GM23338 (cell line): Measurements from ENCODE around the gene IL1RL1.

ENCODE experiments used
- CREB1 ChIP-seq: fragments of 250-450 bp; sonication (Bioruptor Pico); IDR thresholded peaks from 2 replicates; pipeline ENCODE4 v1.5.0; 2020; ENCODE audit warnings: low read depth, mild to moderate bottlenecking, moderate library complexity
- CTCF ChIP-seq, 2 experiments: fragments of 200-600 bp in 1 of 2; sonication (generic) in 1 of 2; conservative IDR thresholded peaks; 2 replicates each; pipeline versions ENCODE4 v1.5.1 to v1.6.1; 2016 to 2017; ENCODE audit warnings: antibody characterized with exemption in 2 of 2, low read depth in 2 of 2, mild to moderate bottlenecking in 2 of 2, moderate library complexity in 1 of 2
- ETS1 ChIP-seq: IDR thresholded peaks from 2 replicates; pipeline ENCODE4 v1.6.1; 2016; ENCODE audit warnings: antibody characterized with exemption
- EZH2 ChIP-seq: fragments of 200-600 bp; sonication (generic); IDR thresholded peaks from one replicate; pipeline ENCODE4 v1.8.0; 2017; ENCODE audit warnings: antibody characterized with exemption, mild to moderate bottlenecking, low read depth; ENCODE audit not compliant: unreplicated experiment
- EZH2phosphoT487 ChIP-seq: fragments of 200-600 bp; sonication (generic); IDR thresholded peaks from one replicate; pipeline ENCODE4 v1.8.1; 2018; ENCODE audit warnings: antibody characterized with exemption; ENCODE audit not compliant: unreplicated experiment
- JUNB ChIP-seq: IDR thresholded peaks from one replicate; pipeline ENCODE4 v1.6.1; 2016; ENCODE audit warnings: antibody characterized with exemption; ENCODE audit not compliant: unreplicated experiment
- NANOG ChIP-seq: IDR thresholded peaks from 2 replicates; pipeline ENCODE4 v1.6.1; 2016; ENCODE audit warnings: antibody characterized with exemption, borderline replicate concordance
- POLR2AphosphoS5 ChIP-seq: IDR thresholded peaks from 2 replicates; pipeline ENCODE4 v1.6.1; 2016; ENCODE audit warnings: antibody characterized with exemption, low read depth
- REST ChIP-seq: IDR thresholded peaks from one replicate; pipeline ENCODE4 v1.6.1; 2018; ENCODE audit warnings: antibody characterized with exemption; ENCODE audit not compliant: unreplicated experiment
- STAT1 ChIP-seq: IDR thresholded peaks from one replicate; pipeline ENCODE4 v1.6.1; 2016; ENCODE audit warnings: antibody characterized with exemption; ENCODE audit not compliant: unreplicated experiment

GRCh38 chr2:102295566-102295965 is 15.8 kb upstream of the IL1RL1 start:
- no peak for TF ChIP-seq POLR2AphosphoS5
- TF ChIP-seq CTCF (conservative IDR thresholded peaks at IDR 0.05; ENCODE audit: low read depth in 2 of 2): no peak
- TF ChIP-seq EZH2phosphoT487: no peak
- TF ChIP-seq EZH2: no peak
- no peak for TF ChIP-seq CREB1 (CRISPR knock-in tag)
- TF ChIP-seq NANOG: no peak
- TF ChIP-seq REST: no peak
- no peak for TF ChIP-seq ETS1
- TF ChIP-seq JUNB: no peak
- no peak for TF ChIP-seq STAT1
